Body of pancreas (tissue), 4 donors: ENCODE results near the gene TRIOBP.

Source experiments
- CTCF ChIP-seq, 7 experiments: fragments of 450-650 bp in 4 of 7; fragments of 200-600 bp in 3 of 7; sonication (generic) in 3 of 7; IDR thresholded peaks; one replicate each; pipeline ENCODE4 v1.5.1; 2016 to 2019; ENCODE audit warnings: antibody characterized with exemption in 7 of 7
- POLR2A ChIP-seq, 3 donors: fragments of 450-650 bp; IDR thresholded peaks; one replicate each; pipeline ENCODE4 v1.6.1; 2016; ENCODE audit warnings: antibody characterized with exemption in 3 of 3, mild to moderate bottlenecking in 2 of 3

- TF ChIP-seq CTCF (IDR thresholded peaks at IDR 0.05) (peak in 1 of 7 experiments; percentile 3), POLR2A (IDR thresholded peaks at IDR 0.05) (peak; percentile 80 to 88 (median 86))
Observed at GRCh38 chr22:37807410-37808293, 110.8 kb downstream of the TRIOBP start, which contains the start of gene GCAT.
